GM12878 (cell line): ENCODE results near the gene ITGA2. TPM values are rescaled to one million over a fixed set of nuclear protein-coding genes. Genes with fewer than 3 reads are reported as not detected.

Experiments used
- ATAC-seq: fragments of 200-7000 bp; cut with Tn5 transposase; 3 replicates; pipeline ENCODE4 v1.9.1; 2020; ENCODE audit warnings: mild to moderate bottlenecking, moderate library complexity
- BruUV-seq: library from RNA; stranded (reverse); fragments of 400-500 nt; replicated peaks from 2 replicates; lab custom pipeline; 2021; lab: Mats Ljungman, UMichigan
- CTCF ChIA-PET: fragments of 300-600 bp; sonication (Branson Sonifier 250); formaldehyde crosslinking; extraction: SDS; loops from one replicate; lab custom pipeline; 2021; ENCODE audit warnings: inconsistent platforms; lab: Yijun Ruan, JAX
- POLR2A ChIA-PET: fragments of 350-600 bp; formaldehyde crosslinking; extraction: SDS; loops from one replicate; lab custom pipeline; 2021; ENCODE audit warnings: inconsistent platforms; lab: Charles Lee
- RAD21 ChIA-PET: fragments of 300-600 bp; sonication (Branson Sonifier 250); formaldehyde crosslinking; loops from one replicate; lab custom pipeline; 2023; ENCODE audit warnings: antibody characterized with exemption; ENCODE audit not compliant: unreplicated experiment; lab: Charles Lee
- SMC1A ChIA-PET: fragments of 300-600 bp; sonication (Branson Sonifier 250); formaldehyde crosslinking; loops from one replicate; lab custom pipeline; 2023; ENCODE audit not compliant: unreplicated experiment, uncharacterized antibody; lab: Charles Lee
- DNase-seq: peaks from one replicate; pipeline ENCODE4 v3.0.0-alpha.2; 2011; ENCODE audit warnings: low read depth, low spot score
- FAIRE-seq: peaks from 3 replicates; lab custom pipeline; 2011; peaks lifted over from hg19 to GRCh38; lab: Jason Lieb, UNC
- H2AFZ ChIP-seq: 2 replicates; pipeline ENCODE4 v1.6.0; 2011; ENCODE audit warnings: low read depth, low read length, control low read depth; ENCODE audit not compliant: control insufficient read depth
- H3K27ac ChIP-seq: 2 replicates; pipeline ENCODE4 v1.5.1; 2011; ENCODE audit warnings: control low read depth; ENCODE audit not compliant: control insufficient read depth, insufficient read depth
- H3K27me3 ChIP-seq, 2 experiments: replicated peaks in 1 of 2; 2 replicates each; pipeline versions ENCODE4 v1.6.0 to v1.6.1; 2011; ENCODE audit warnings: low read length in 1 of 2; ENCODE audit not compliant: control insufficient read depth in 2 of 2, insufficient read depth in 2 of 2
- H3K36me3 ChIP-seq, 2 experiments: 2 replicates each; pipeline ENCODE4 v1.5.1; 2011; ENCODE audit warnings: low read length in 1 of 2; ENCODE audit not compliant: control insufficient read depth in 2 of 2, insufficient read depth in 2 of 2
- H3K4me1 ChIP-seq: 2 replicates; pipeline ENCODE4 v1.6.1; 2011; ENCODE audit warnings: mild to moderate bottlenecking, low read length, moderate library complexity, mixed read lengths; ENCODE audit not compliant: control insufficient read depth, insufficient read depth
- H3K4me2 ChIP-seq: 2 replicates; pipeline ENCODE4 v1.6.0; 2011; ENCODE audit warnings: control low read depth; ENCODE audit not compliant: control insufficient read depth, insufficient read depth
- H3K4me3 ChIP-seq: fragments of 200-600 bp; sonication (generic); 2 replicates; pipeline ENCODE4 v1.5.1; 2016
- H3K79me2 ChIP-seq: 2 replicates; pipeline ENCODE4 v1.6.0; 2011; ENCODE audit warnings: low read length; ENCODE audit not compliant: control insufficient read depth, insufficient read depth
- H3K9ac ChIP-seq: 2 replicates; pipeline ENCODE4 v1.8.0; 2011; ENCODE audit warnings: low read length, control low read depth, mixed read lengths; ENCODE audit not compliant: control insufficient read depth, insufficient read depth
- H3K9me3 ChIP-seq: replicated peaks from 3 replicates; pipeline ENCODE4 v1.5.1; 2011; ENCODE audit warnings: mild to moderate bottlenecking, low read length; ENCODE audit not compliant: control insufficient read depth, insufficient read depth
- H4K20me1 ChIP-seq: 2 replicates; pipeline ENCODE4 v1.6.0; 2011; ENCODE audit not compliant: control insufficient read depth, insufficient read depth
- ASH2L ChIP-seq: fragments of 300-600, 200-600 bp; sonication (generic); IDR thresholded peaks from 2 replicates; pipeline ENCODE4 v1.6.1; 2017; ENCODE audit warnings: low read depth, mild to moderate bottlenecking, borderline replicate concordance
- BRCA1 ChIP-seq: IDR thresholded peaks from 2 replicates; pipeline ENCODE4 v1.6.1; 2011; ENCODE audit warnings: low read depth, low read length, improper control_type of control experiment
- FOXK2 ChIP-seq: fragments of 450-650 bp; IDR thresholded peaks from 2 replicates; pipeline ENCODE4 v1.6.1; 2017; ENCODE audit warnings: mild to moderate bottlenecking, moderate library complexity
- HDAC2 ChIP-seq: fragments of 200-600 bp; sonication (generic); IDR thresholded peaks from 2 replicates; pipeline ENCODE4 v1.6.1; 2017
- KDM1A ChIP-seq: fragments of 200-600 bp; sonication (generic); IDR thresholded peaks from 2 replicates; pipeline ENCODE4 v1.6.1; 2016; ENCODE audit warnings: borderline replicate concordance
- NR2C2 ChIP-seq: IDR thresholded peaks from 2 replicates; pipeline ENCODE4 v1.6.1; 2011; ENCODE audit warnings: borderline replicate concordance, low read depth; ENCODE audit not compliant: control insufficient read depth, insufficient read length
- NR2F1 ChIP-seq: fragments of 450-650 bp; conservative IDR thresholded peaks from 2 replicates; pipeline ENCODE4 v1.6.1; 2017; ENCODE audit warnings: mild to moderate bottlenecking
- PML ChIP-seq: IDR thresholded peaks from 2 replicates; pipeline ENCODE4 v1.6.1; 2012; ENCODE audit warnings: low read length, inconsistent platforms
- POU2F2 ChIP-seq: IDR thresholded peaks from 3 replicates; pipeline ENCODE4 v1.6.1; 2011; ENCODE audit warnings: low read depth, mild to moderate bottlenecking, low read length, borderline replicate concordance
- RBBP5 ChIP-seq: fragments of 200-600 bp; sonication (generic); conservative IDR thresholded peaks from 2 replicates; pipeline ENCODE4 v1.6.1; 2016
- REST ChIP-seq: IDR thresholded peaks from 2 replicates; pipeline ENCODE4 v1.6.1; 2012; ENCODE audit warnings: mild to moderate bottlenecking, low read depth, low read length
- RFX5 ChIP-seq: IDR thresholded peaks from 2 replicates; pipeline ENCODE4 v1.6.1; 2011; ENCODE audit warnings: low read depth, low read length, improper control_type of control experiment
- SMAD1 ChIP-seq: fragments of 450-650 bp; IDR thresholded peaks from 2 replicates; pipeline ENCODE4 v1.6.1; 2018; ENCODE audit warnings: mild to moderate bottlenecking, low read depth; ENCODE audit not compliant: partially characterized antibody
- SMAD5 ChIP-seq: IDR thresholded peaks from 2 replicates; pipeline ENCODE4 v1.6.1; 2016; ENCODE audit warnings: antibody characterized with exemption, low read depth
- SRF ChIP-seq, 2 experiments: IDR thresholded peaks; 2 replicates each; pipeline ENCODE4 v1.6.1; 2011; ENCODE audit warnings: low read depth in 2 of 2, low read length in 2 of 2, mild to moderate bottlenecking in 1 of 2, moderate library complexity in 1 of 2
- USF2 ChIP-seq: IDR thresholded peaks from 2 replicates; pipeline ENCODE4 v1.6.1; 2011; ENCODE audit warnings: low read depth, low read length, improper control_type of control experiment, borderline replicate concordance
- WRNIP1 ChIP-seq: IDR thresholded peaks from 2 replicates; pipeline ENCODE4 v1.6.1; 2011; ENCODE audit warnings: low read depth, low read length, improper control_type of control experiment, borderline replicate concordance
- WGBS: methylation state at CpG from one replicate; pipeline ENCODE4 v1.1.6; 2016; ENCODE audit warnings: low lambda C conversion rate; ENCODE audit not compliant: insufficient replicate concordance, insufficient coverage; ENCODE audit errors: missing lambda C conversion rate; 5-methylcytosine and 5-hydroxymethylcytosine counted together
- in situ Hi-C: fragments of 300-500 bp; cut with MboI; formaldehyde crosslinking; loops from 9 replicates; pipeline ENCODE4 v1.14.3; 2018; ENCODE audit warnings: mixed read lengths
- intact Hi-C: fragments of 100-400 bp; cut with micrococcal nuclease; formaldehyde crosslinking; loops from one replicate; pipeline ENCODE4 v1.14.2; 2022; ENCODE audit not compliant: unreplicated experiment
- polyA plus RNA-seq, 11 experiments: library from polyadenylated mRNA; depleted of rRNA in 4 of 11; unstranded in 6 of 11; stranded (reverse) in 5 of 11; fragments of >200 nt; fragmentation: Nextera tagmentation in 4 of 11; fragmentation: Illumina TruSeq in 1 of 11; extraction: Ambion mirVana in 4 of 11; extraction: Trizol in 1 of 11; gene quantifications; 1 replicate in 1 of 11; 2 replicates in 10 of 11; pipeline versions ENCODE4 v1.2.1 to v1.2.3, GENCODE V29; 2011 to 2016; ENCODE audit warnings: inconsistent platforms in 2 of 11, missing spikeins in 2 of 11, low read depth in 1 of 11
- total RNA-seq, 4 experiments: library from RNA; depleted of rRNA in 3 of 4; stranded (reverse); fragments of >200 nt in 3 of 4; fragmentation: Illumina TruSeq in 1 of 4; extraction: Trizol in 1 of 4; gene quantifications; 2 replicates each; pipeline versions ENCODE4 v1.2.1 to v1.2.3, GENCODE V29; 2013 to 2021

Gene ITGA2
- total and polyA plus RNA-seq, 10 of the 15 experiments (the other 5 are each of a cell fraction or from before 2014, with no cell fraction given): under 0.01 to 0.13 (median 0.03) TPM; not detected in 6

- no peak overlapping the region for H3K4me2 ChIP-seq
- H3K79me2 ChIP-seq: no peaks in the 10 kb centered on the region
- POLR2A ChIA-PET: no interaction called here
- DNase-seq: no peak
- H3K9me3 ChIP-seq: no peaks in the 10 kb centered on the region
- peaks cover 0 to 9% of the 10 kb centered on the region in 2 experiments; a peak in 2 of 4 replicates for H3K27me3 ChIP-seq
- H3K27ac ChIP-seq: no peak overlapping the region
- no peak overlapping the region for H3K9ac ChIP-seq
- CTCF ChIA-PET: no interaction called here
- intact Hi-C loops: no loop called here
- ATAC-seq: peak; percentile 34; the same call in 2 of the 3 replicates
- no peaks in the 10 kb centered on the region for H3K36me3 ChIP-seq
- 85% methylated on average over 1 of the region's 1 CpG for WGBS
- no peak for TF ChIP-seq ASH2L
- TF ChIP-seq FOXK2: no peak
- TF ChIP-seq POU2F2: no peak
- no peak for TF ChIP-seq NR2C2
- TF ChIP-seq BRCA1: no peak
- no peak for TF ChIP-seq SRF (IDR thresholded peaks at IDR 0.05; ENCODE audit: low read depth in 2 of 2, low read length in 2 of 2)
- no peak for TF ChIP-seq SMAD1
- FAIRE-seq: no peak
- no peak overlapping the region for H2AFZ ChIP-seq
- RAD21 ChIA-PET: no interaction called here
- BruUV-seq: no TSS peak
- SMC1A ChIA-PET: no interaction called here
- H3K4me1 ChIP-seq: no peaks in the 10 kb centered on the region
- H3K4me3 ChIP-seq: no peak overlapping the region
- H4K20me1 ChIP-seq: no peaks in the 10 kb centered on the region
- in situ Hi-C loops: no loop called here
Measured at GRCh38 chr5:52995095-52995494, 5.9 kb downstream of the ITGA2 start.

- H3K4me1 ChIP-seq: no peaks in the 10 kb centered on the region
- no peak for DNase-seq
- WGBS: 77% methylated on average over 1 of the region's 1 CpG
- H3K36me3 ChIP-seq: no peaks in the 10 kb centered on the region
- ChIA-PET RAD21 (no interaction called here), SMC1A (no interaction called here), POLR2A (no interaction called here), CTCF (no interaction called here)
- H3K9ac ChIP-seq: no peak overlapping the region
- in situ Hi-C loops (no loop called here), intact Hi-C loops (no loop called here)
- H4K20me1 ChIP-seq: no peaks in the 10 kb centered on the region
- H3K4me3 ChIP-seq: no peak overlapping the region
- FAIRE-seq: no peak
- H3K9me3 ChIP-seq: no peaks in the 10 kb centered on the region
- no peak for ATAC-seq
- no peak overlapping the region for H2AFZ ChIP-seq
- no TSS peak for BruUV-seq
- no peak overlapping the region for H3K27ac ChIP-seq
- no peak overlapping the region for H3K4me2 ChIP-seq
- H3K27me3 ChIP-seq: peaks cover 0 to 3% of the 10 kb centered on the region in 2 experiments; a peak in 1 of 4 replicates
- H3K79me2 ChIP-seq: no peaks in the 10 kb centered on the region
- TF ChIP-seq NR2F1 (no peak), KDM1A (no peak), RFX5 (no peak), SMAD5 (no peak), REST (no peak), POU2F2 (no peak), PML (no peak), USF2 (no peak), HDAC2 (no peak), RBBP5 (no peak), WRNIP1 (no peak)
Measured at GRCh38 chr5:52995914-52996313, 6.8 kb downstream of the ITGA2 start.
